NOMO-1 (cell line): ENCODE results near the gene TOGARAM2.
"Not testable (repeated sequence)": the region's sequence is repeated elsewhere in the genome, so short reads cannot be mapped to it uniquely, and the experiment has no call there.

ENCODE experiments used
- DNase-seq, 2 experiments: peaks; one replicate each; lab custom pipeline; 2025; ENCODE audit not compliant: unreplicated experiment in 2 of 2; lab: John Stamatoyannopoulos, UW

Gene TOGARAM2

GRCh38 chr2:28976584-28976983, 4.5 kb upstream of the TOGARAM2 start:
- DNase-seq: no peak

- DNase-seq: no peak
Measured at GRCh38 chr2:28977176-28977875, 3.8 kb upstream of the TOGARAM2 start.

GRCh38 chr2:28978001-28978400, 3.1 kb upstream of the TOGARAM2 start:
- DNase-seq: not testable (repeated sequence)

GRCh38 chr2:28978606-28979005, 2.5 kb upstream of the TOGARAM2 start:
- no peak for DNase-seq

- DNase-seq: no peak
Measured at GRCh38 chr2:28979041-28979440, 2.1 kb upstream of the TOGARAM2 start.

- no peak for DNase-seq
Measured at GRCh38 chr2:28979576-28980366, 1.3 kb upstream of the TOGARAM2 start.

GRCh38 chr2:28980368-28981015, 606 bp upstream of the TOGARAM2 start:
- no peak for DNase-seq

- DNase-seq: no peak
Measured at GRCh38 chr2:28981620-28982376, 700 bp downstream of the TOGARAM2 start.

GRCh38 chr2:28982381-28982950, 1.4 kb downstream of the TOGARAM2 start:
- DNase-seq: no peak

GRCh38 chr2:28986429-28986828, 5.3 kb downstream of the TOGARAM2 start:
- no peak for DNase-seq

- DNase-seq: no peak
Measured at GRCh38 chr2:28989973-28990372, 8.9 kb downstream of the TOGARAM2 start.

GRCh38 chr2:28990445-28990844, 9.3 kb downstream of the TOGARAM2 start:
- DNase-seq: no peak

GRCh38 chr2:28991021-28991420, 9.9 kb downstream of the TOGARAM2 start:
- DNase-seq: no peak

- no peak for DNase-seq
Measured at GRCh38 chr2:28991460-28991859, 10.4 kb downstream of the TOGARAM2 start.

- DNase-seq: no peak
Measured at GRCh38 chr2:28993206-28993960, 12.3 kb downstream of the TOGARAM2 start.

- DNase-seq: no peak
Measured at GRCh38 chr2:28994074-28994473, 13.0 kb downstream of the TOGARAM2 start.

- DNase-seq: no peak
Measured at GRCh38 chr2:28994679-28995078, 13.6 kb downstream of the TOGARAM2 start.

- no peak for DNase-seq
Measured at GRCh38 chr2:28995765-28996750, 15.0 kb downstream of the TOGARAM2 start.
